MM.1S (cell line): ENCODE measurements around the gene HIPK4.
"Not testable (repeated sequence)": the region's sequence is repeated elsewhere in the genome, so short reads cannot be mapped to it uniquely, and the experiment has no call there.

Experiments
- DNase-seq: peaks from one replicate; pipeline ENCODE4 v3.0.0-alpha.2; 2015
- H2AFZ ChIP-seq: fragments of 300-600 bp; sonication (generic); 2 replicates; pipeline ENCODE4 v1.6.0; 2016; ENCODE audit warnings: antibody characterized with exemption, low read length
- H3F3A ChIP-seq: fragments of 300-600 bp; sonication (generic); 2 replicates; pipeline ENCODE4 v1.6.1; 2016; ENCODE audit warnings: mild to moderate bottlenecking, antibody characterized with exemption, low read length, moderate library complexity, mixed read lengths; ENCODE audit not compliant: insufficient read depth
- H3K27ac ChIP-seq: fragments of 300-600 bp; sonication (generic); 2 replicates; pipeline ENCODE4 v1.5.1; 2016; ENCODE audit warnings: mild to moderate bottlenecking, low read length
- H3K27me3 ChIP-seq: fragments of 300-600 bp; sonication (generic); replicated peaks from 2 replicates; pipeline ENCODE4 v1.6.0; 2016; ENCODE audit warnings: low read length; ENCODE audit not compliant: insufficient read depth
- H3K36me3 ChIP-seq: fragments of 300-600 bp; sonication (generic); replicated peaks from 2 replicates; pipeline ENCODE4 v1.6.1; 2016; ENCODE audit warnings: mild to moderate bottlenecking, low read length, mixed read lengths; ENCODE audit not compliant: insufficient read depth
- H3K4me1 ChIP-seq: fragments of 300-600 bp; sonication (generic); 2 replicates; pipeline ENCODE4 v1.6.1; 2016; ENCODE audit warnings: low read length, mixed read lengths
- H3K4me2 ChIP-seq: fragments of 300-600 bp; sonication (generic); 2 replicates; pipeline ENCODE4 v1.6.0; 2016; ENCODE audit warnings: low read depth, low read length
- H3K4me3 ChIP-seq: fragments of 300-600 bp; sonication (generic); 2 replicates; pipeline ENCODE4 v1.5.1; 2016; ENCODE audit warnings: low read length, mixed read lengths
- H3K79me2 ChIP-seq: fragments of 300-600 bp; sonication (generic); 2 replicates; pipeline ENCODE4 v1.6.1; 2016; ENCODE audit warnings: mixed run types, low read length, mixed read lengths
- H3K9ac ChIP-seq: fragments of 300-600 bp; sonication (generic); 2 replicates; pipeline ENCODE4 v1.6.1; 2016; ENCODE audit warnings: low read length, mixed read lengths
- H3K9me2 ChIP-seq: fragments of 300-600 bp; sonication (generic); replicated peaks from 2 replicates; pipeline ENCODE4 v1.6.1; 2016; ENCODE audit warnings: mild to moderate bottlenecking, low read length, mixed read lengths; ENCODE audit not compliant: insufficient read depth
- H3K9me3 ChIP-seq: fragments of 300-600 bp; sonication (generic); replicated peaks from 2 replicates; pipeline ENCODE4 v1.6.1; 2016; ENCODE audit warnings: mild to moderate bottlenecking, low read length, mixed read lengths; ENCODE audit not compliant: insufficient read depth
- H4K20me1 ChIP-seq: fragments of 300-600 bp; sonication (generic); 2 replicates; pipeline ENCODE4 v1.6.1; 2016; ENCODE audit warnings: mild to moderate bottlenecking, low read length, moderate library complexity, mixed read lengths; ENCODE audit not compliant: insufficient read depth
- EZH2 ChIP-seq: fragments of 300-600 bp; sonication (generic); optimal IDR thresholded peaks from 2 replicates; pipeline ENCODE3; 2017; ENCODE audit warnings: low read depth, mild to moderate bottlenecking, antibody characterized with exemption, low read length, mixed read lengths
- EZH2phosphoT487 ChIP-seq: fragments of 300-600 bp; sonication (generic); IDR thresholded peaks from 2 replicates; pipeline ENCODE4 v1.6.1; 2018; ENCODE audit warnings: antibody characterized with exemption, low read length
- TF ChIP-seq, protein P1 (sequence below): fragments of 300-600 bp; sonication (generic); IDR thresholded peaks from 2 replicates; pipeline ENCODE4 v1.5.1; 2016; ENCODE audit warnings: antibody characterized with exemption, low read length, mixed read lengths

The HIPK4 gene, protein sequence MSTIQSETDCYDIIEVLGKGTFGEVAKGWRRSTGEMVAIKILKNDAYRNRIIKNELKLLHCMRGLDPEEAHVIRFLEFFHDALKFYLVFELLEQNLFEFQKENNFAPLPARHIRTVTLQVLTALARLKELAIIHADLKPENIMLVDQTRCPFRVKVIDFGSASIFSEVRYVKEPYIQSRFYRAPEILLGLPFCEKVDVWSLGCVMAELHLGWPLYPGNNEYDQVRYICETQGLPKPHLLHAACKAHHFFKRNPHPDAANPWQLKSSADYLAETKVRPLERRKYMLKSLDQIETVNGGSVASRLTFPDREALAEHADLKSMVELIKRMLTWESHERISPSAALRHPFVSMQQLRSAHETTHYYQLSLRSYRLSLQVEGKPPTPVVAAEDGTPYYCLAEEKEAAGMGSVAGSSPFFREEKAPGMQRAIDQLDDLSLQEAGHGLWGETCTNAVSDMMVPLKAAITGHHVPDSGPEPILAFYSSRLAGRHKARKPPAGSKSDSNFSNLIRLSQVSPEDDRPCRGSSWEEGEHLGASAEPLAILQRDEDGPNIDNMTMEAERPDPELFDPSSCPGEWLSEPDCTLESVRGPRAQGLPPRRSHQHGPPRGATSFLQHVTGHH

DNA sequence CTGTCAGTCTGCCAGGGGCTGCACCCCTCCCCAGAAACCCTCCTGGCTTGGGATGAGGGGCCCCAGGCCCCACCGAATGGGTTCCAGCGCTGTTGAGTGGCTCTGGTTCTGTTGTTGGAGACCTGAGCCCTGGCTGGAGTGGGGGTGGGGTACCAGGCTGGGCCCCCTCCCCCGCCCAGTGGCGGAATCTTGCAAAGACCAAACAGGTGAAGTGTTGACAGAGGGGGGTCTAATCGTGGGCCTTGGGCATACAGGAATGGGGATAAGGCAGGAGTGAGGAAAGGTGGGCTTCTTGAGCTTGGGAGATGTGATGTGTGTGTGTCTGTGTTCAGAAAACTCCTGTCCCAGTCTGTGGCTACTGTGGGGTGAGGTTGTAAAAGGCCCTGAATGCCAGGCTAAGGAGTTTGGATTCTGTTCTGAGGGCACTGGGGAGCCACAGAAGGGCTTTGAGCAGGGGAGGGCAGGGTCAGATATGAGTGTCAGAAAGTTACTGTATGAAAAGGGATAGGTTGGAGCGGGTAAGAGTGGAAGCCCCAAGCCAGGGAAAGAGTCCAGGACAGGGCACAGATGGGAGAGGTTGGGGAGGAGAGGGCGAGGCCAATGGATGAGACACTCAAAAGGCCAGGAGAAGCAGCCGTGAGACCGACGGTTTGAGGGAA is at the start of gene HIPK4:
Gene HIPK4, minus strand, starts transcription at position 98 of the 659 bp plus-strand sequence. CDS start 279 bp downstream, outside the sequence.
- no peak within 1 kb of the TSS for H3K4me3 ChIP-seq
- no peaks in the 10 kb centered on the region for H3K79me2 ChIP-seq
- no peaks in the 10 kb centered on the region for H3F3A ChIP-seq
- H3K27ac ChIP-seq = no peak within 1 kb of the TSS
- no peak within 1 kb of the TSS for H2AFZ ChIP-seq
- H3K9ac ChIP-seq = no peak within 1 kb of the TSS
- no peaks in the 10 kb centered on the region for H3K9me3 ChIP-seq
- TF ChIP-seq, protein P1, sequence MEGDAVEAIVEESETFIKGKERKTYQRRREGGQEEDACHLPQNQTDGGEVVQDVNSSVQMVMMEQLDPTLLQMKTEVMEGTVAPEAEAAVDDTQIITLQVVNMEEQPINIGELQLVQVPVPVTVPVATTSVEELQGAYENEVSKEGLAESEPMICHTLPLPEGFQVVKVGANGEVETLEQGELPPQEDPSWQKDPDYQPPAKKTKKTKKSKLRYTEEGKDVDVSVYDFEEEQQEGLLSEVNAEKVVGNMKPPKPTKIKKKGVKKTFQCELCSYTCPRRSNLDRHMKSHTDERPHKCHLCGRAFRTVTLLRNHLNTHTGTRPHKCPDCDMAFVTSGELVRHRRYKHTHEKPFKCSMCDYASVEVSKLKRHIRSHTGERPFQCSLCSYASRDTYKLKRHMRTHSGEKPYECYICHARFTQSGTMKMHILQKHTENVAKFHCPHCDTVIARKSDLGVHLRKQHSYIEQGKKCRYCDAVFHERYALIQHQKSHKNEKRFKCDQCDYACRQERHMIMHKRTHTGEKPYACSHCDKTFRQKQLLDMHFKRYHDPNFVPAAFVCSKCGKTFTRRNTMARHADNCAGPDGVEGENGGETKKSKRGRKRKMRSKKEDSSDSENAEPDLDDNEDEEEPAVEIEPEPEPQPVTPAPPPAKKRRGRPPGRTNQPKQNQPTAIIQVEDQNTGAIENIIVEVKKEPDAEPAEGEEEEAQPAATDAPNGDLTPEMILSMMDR = no peak
- TF ChIP-seq EZH2 (no peak), EZH2phosphoT487 (no peak)
- H3K4me2 ChIP-seq = no peak within 1 kb of the TSS
- peaks cover 29% of the 10 kb centered on the region for H3K27me3 ChIP-seq
- no peaks in the 10 kb centered on the region for H3K36me3 ChIP-seq
- no peak for DNase-seq
- H3K4me1 ChIP-seq = no peaks in the 10 kb centered on the region
- H3K9me2 ChIP-seq = no peaks in the 10 kb centered on the region
- no peaks in the 10 kb centered on the region for H4K20me1 ChIP-seq

DNA sequence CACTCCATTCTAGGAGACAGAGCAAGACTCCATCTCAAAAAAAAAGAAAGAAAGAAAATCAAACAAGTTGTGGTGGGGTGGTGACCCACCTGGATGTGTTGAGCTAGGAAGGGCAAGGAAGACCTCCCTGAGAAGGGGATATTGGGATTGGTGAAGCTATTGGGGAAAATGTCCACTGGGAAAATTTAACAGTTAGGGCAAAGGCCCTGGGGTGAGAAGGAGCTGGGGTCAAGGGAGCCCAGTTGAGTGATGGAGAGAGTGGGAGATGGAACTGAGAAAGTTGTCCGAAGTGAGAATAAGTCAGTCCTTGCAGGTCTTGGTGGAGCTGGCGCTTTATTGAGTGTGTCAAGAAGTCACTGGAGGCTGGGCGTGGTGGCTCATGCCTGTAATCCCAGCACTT is 48.3 kb upstream of the HIPK4 start:
- Histone ChIP-seq H3K9ac (no peak overlapping the region), H3F3A (0 out of 2 replicates have a peak, but pooled peaks cover 9% of the 10 kb centered on the region), H2AFZ (no peak overlapping the region), H3K9me2 (no peaks in the 10 kb centered on the region), H3K27me3 (no peaks in the 10 kb centered on the region), H3K4me2 (no peak overlapping the region), H3K36me3 (no peaks in the 10 kb centered on the region), H3K27ac (no peak overlapping the region), H4K20me1 (no peaks in the 10 kb centered on the region), H3K4me1 (peaks cover 9% of the 10 kb centered on the region; the same call in 1 of the 2 replicates), H3K4me3 (no peak overlapping the region), H3K9me3 (no peaks in the 10 kb centered on the region), H3K79me2 (peaks cover 14% of the 10 kb centered on the region)
- DNase-seq = no peak
- TF ChIP-seq EZH2 = no peak
- no peak for TF ChIP-seq EZH2phosphoT487

DNA sequence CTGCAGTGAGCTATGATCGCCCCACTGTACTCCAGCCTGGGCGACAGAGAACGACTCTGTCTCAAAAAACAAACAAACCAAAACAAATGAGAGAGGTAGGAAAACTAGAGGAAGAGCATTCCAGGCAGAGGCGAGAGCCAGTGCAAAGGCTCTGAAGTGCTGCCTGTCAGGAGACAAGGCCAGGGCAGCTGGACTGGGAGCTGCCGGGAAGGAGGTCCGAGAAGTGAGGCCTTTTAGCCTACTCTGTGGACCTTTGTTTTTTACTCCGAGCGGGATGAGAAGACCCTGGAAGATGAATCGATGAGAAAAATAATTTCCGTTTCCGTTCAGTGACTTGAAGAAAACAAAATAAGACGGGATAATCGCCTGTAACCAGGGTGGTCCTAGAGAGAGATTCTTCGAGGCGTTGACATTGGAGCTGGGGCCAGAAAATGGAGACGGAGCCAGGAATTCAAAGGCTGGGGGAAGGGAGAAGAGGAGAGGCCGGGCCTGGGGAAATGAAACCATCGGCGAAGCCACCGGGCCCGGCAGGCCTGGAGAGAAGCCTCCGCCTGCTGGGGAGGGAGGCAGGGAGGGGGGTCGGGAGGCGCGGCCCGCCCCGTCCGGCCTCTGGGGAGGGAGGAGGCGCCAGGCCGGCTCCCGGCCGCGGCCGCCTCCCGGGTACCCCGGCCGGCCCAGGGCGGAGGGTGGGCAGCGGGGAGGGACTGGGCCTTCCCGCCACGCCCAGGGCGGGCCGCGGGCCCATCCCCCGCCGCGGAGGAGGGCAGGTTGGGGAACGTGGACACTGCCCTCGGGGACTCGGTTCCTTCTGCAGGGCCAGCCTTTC is 43.6 kb upstream of the HIPK4 start:
- peak; percentile 52 for DNase-seq
- H3K36me3 ChIP-seq = no peaks in the 10 kb centered on the region
- no peaks in the 10 kb centered on the region for H4K20me1 ChIP-seq
- no peaks in the 10 kb centered on the region for H3K27me3 ChIP-seq
- 0 out of 2 replicates have a peak, but pooled peaks cover 10% of the 10 kb centered on the region for H3F3A ChIP-seq
- H3K9me3 ChIP-seq = no peaks in the 10 kb centered on the region
- TF ChIP-seq EZH2 = no peak
- TF ChIP-seq EZH2phosphoT487 = no peak
- TF ChIP-seq, protein P1 = no peak
- peaks cover 5% of the 10 kb centered on the region; the same call in 1 of the 2 replicates for H3K4me1 ChIP-seq
- H3K4me3 ChIP-seq = peak overlapping the region; percentile 55; the same call in 1 of the 2 replicates
- no peaks in the 10 kb centered on the region for H3K9me2 ChIP-seq
- H3K79me2 ChIP-seq = no peaks in the 10 kb centered on the region
- H2AFZ ChIP-seq = peak overlapping the region; percentile 72
- peak overlapping the region; percentile 29; the same call in 1 of the 2 replicates for H3K27ac ChIP-seq
- H3K9ac ChIP-seq = peak overlapping the region; percentile 59; the same call in 1 of the 2 replicates
- peak overlapping the region; percentile 64 for H3K4me2 ChIP-seq

DNA sequence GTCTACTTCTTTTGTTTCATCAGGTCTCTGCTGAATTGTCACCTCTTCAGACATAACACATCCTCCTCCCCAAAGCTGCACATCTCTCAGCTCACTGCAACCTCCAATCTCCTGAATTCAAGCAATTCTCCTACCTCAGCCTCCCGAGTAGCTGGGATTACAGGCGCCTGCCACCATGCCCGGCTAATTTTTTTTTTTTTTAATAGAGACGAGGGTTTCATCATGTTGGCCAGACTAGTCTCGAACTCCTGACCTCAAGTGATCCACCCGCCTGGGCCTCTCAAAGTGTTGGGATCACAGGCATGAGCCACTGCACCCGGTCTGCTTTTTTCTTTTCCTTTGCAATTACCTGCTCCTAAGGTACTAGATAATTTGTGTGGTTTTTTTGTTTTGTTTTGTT is 42.8 kb upstream of the HIPK4 start:
- not testable (repeated sequence) for H3K36me3 ChIP-seq, H3K27ac ChIP-seq, H3K27me3 ChIP-seq, H3K4me1 ChIP-seq, H3K9ac ChIP-seq, H3K9me2 ChIP-seq, DNase-seq, H4K20me1 ChIP-seq, H2AFZ ChIP-seq, H3K9me3 ChIP-seq, H3K79me2 ChIP-seq, H3K4me2 ChIP-seq, H3K4me3 ChIP-seq
- H3F3A ChIP-seq = 0 out of 2 replicates have a peak, but pooled peaks cover 10% of the 10 kb centered on the region
